GM18511 (cell line): ENCODE measurements around the gene PAQR8.
"Not testable (repeated sequence)": the region's sequence is repeated elsewhere in the genome, so short reads cannot be mapped to it uniquely, and the experiment has no call there.

Source experiments
- ATAC-seq: cut with Tn5 transposase; IDR thresholded peaks from one replicate; pipeline ENCODE4 v1.9.1; 2021; ENCODE audit warnings: mild to moderate bottlenecking, moderate library complexity; ENCODE audit not compliant: unreplicated experiment

The PAQR8 gene

GRCh38 chr6:52375780-52376556 is 14.0 kb downstream of the PAQR8 start:
- ATAC-seq = no peak

GRCh38 chr6:52376763-52377162 is 14.8 kb downstream of the PAQR8 start:
- no peak for ATAC-seq

GRCh38 chr6:52377538-52378221 is 15.7 kb downstream of the PAQR8 start:
- peak; percentile 64 for ATAC-seq

- no peak for ATAC-seq
These were observed 19.3 kb downstream of the PAQR8 start for GRCh38 chr6:52381249-52381648.

- ATAC-seq = no peak
These were observed 22.3 kb downstream of the PAQR8 start for GRCh38 chr6:52384145-52384766.

- ATAC-seq = no peak
These were observed 23.1 kb downstream of the PAQR8 start for GRCh38 chr6:52385074-52385473.

GRCh38 chr6:52388119-52388518 is 26.2 kb downstream of the PAQR8 start:
- not testable (repeated sequence) for ATAC-seq

- ATAC-seq = no peak
These were observed 26.8 kb downstream of the PAQR8 start for GRCh38 chr6:52388790-52389189.

- no peak for ATAC-seq
These were observed 27.3 kb downstream of the PAQR8 start for GRCh38 chr6:52389264-52389625.

GRCh38 chr6:52389626-52390360 is 27.8 kb downstream of the PAQR8 start:
- peak; percentile 70 for ATAC-seq

- peak; percentile 60 for ATAC-seq
These were observed 28.4 kb downstream of the PAQR8 start for GRCh38 chr6:52390361-52390727.

- no peak for ATAC-seq
These were observed 29.6 kb downstream of the PAQR8 start for GRCh38 chr6:52391599-52391998.

- no peak for ATAC-seq
These were observed 31.0 kb downstream of the PAQR8 start for GRCh38 chr6:52392944-52393343.

GRCh38 chr6:52393780-52394179 is 31.8 kb downstream of the PAQR8 start:
- ATAC-seq = peak; percentile 0

- peak; percentile 56 for ATAC-seq
These were observed 32.3 kb downstream of the PAQR8 start for GRCh38 chr6:52394251-52394666.

- no peak for ATAC-seq
These were observed 34.0 kb downstream of the PAQR8 start for GRCh38 chr6:52395969-52396368.

- ATAC-seq = peak; percentile 51
These were observed 37.8 kb downstream of the PAQR8 start for GRCh38 chr6:52399511-52400312.

- ATAC-seq = no peak
These were observed 38.5 kb downstream of the PAQR8 start for GRCh38 chr6:52400313-52401041.

- no peak for ATAC-seq
These were observed 41.1 kb downstream of the PAQR8 start for GRCh38 chr6:52403086-52403485.

GRCh38 chr6:52403627-52404026 is 41.7 kb downstream of the PAQR8 start:
- ATAC-seq = no peak
